ENCODE data around the gene ASCL1.

GRCh38 chr12:102946042-102946441 lies 11.4 kb upstream of the ASCL1 start:
- TF ChIP-seq, protein P1, sequence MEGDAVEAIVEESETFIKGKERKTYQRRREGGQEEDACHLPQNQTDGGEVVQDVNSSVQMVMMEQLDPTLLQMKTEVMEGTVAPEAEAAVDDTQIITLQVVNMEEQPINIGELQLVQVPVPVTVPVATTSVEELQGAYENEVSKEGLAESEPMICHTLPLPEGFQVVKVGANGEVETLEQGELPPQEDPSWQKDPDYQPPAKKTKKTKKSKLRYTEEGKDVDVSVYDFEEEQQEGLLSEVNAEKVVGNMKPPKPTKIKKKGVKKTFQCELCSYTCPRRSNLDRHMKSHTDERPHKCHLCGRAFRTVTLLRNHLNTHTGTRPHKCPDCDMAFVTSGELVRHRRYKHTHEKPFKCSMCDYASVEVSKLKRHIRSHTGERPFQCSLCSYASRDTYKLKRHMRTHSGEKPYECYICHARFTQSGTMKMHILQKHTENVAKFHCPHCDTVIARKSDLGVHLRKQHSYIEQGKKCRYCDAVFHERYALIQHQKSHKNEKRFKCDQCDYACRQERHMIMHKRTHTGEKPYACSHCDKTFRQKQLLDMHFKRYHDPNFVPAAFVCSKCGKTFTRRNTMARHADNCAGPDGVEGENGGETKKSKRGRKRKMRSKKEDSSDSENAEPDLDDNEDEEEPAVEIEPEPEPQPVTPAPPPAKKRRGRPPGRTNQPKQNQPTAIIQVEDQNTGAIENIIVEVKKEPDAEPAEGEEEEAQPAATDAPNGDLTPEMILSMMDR (IDR thresholded peaks at IDR 0.05): no peak
- TF ChIP-seq POLR2A (IDR thresholded peaks at IDR 0.05): no peak

All from adrenal gland (tissue), 5 donors.